Chondrocyte (in vitro differentiated cells): ENCODE measurements around the gene SMG1. TPM values are rescaled to one million over a fixed set of nuclear protein-coding genes. Genes with fewer than 3 reads are reported as not detected.

Source experiments
- DNase-seq: peaks from one replicate; pipeline ENCODE4 v3.0.0; 2021; ENCODE audit warnings: mixed read lengths, low spot score
- H3K27ac Mint-ChIP-seq: one replicate; pipeline ENCODE4 v1.8.0; 2021; ENCODE audit warnings: mild to moderate bottlenecking, moderate library complexity, mixed read lengths; ENCODE audit not compliant: unreplicated experiment
- H3K27me3 Mint-ChIP-seq: 2 replicates; pipeline ENCODE4 v1.8.0; 2021; ENCODE audit warnings: low read depth, mixed read lengths
- H3K36me3 Mint-ChIP-seq: 2 replicates; pipeline ENCODE4 v1.8.0; 2021; ENCODE audit warnings: low read depth, mixed read lengths
- H3K4me1 Mint-ChIP-seq: 2 replicates; pipeline ENCODE4 v1.8.0; 2021; ENCODE audit warnings: low read depth, mild to moderate bottlenecking, mixed read lengths
- H3K4me3 Mint-ChIP-seq: one replicate; pipeline ENCODE4 v1.8.0; 2021; ENCODE audit warnings: mild to moderate bottlenecking, moderate library complexity, mixed read lengths; ENCODE audit not compliant: unreplicated experiment
- H3K9me3 Mint-ChIP-seq: 2 replicates; pipeline ENCODE4 v1.8.0; 2021; ENCODE audit warnings: low read depth, mixed read lengths
- CTCF ChIP-seq: fragments of 200-600 bp; sonication (generic); IDR thresholded peaks from 2 replicates; pipeline ENCODE4 v1.5.0; 2021; ENCODE audit warnings: antibody characterized with exemption, mild to moderate bottlenecking, moderate library complexity
- total RNA-seq: library from RNA; stranded (reverse); gene quantifications from 3 replicates; pipeline ENCODE4 v1.2.1, GENCODE V29; 2021

SMG1 gene
- total RNA-seq, 1 donor from 2014 or later = 61.3 TPM

- peaks cover 54% of the 10 kb centered on the region for H3K4me1 Mint-ChIP-seq
- TF ChIP-seq CTCF = no peak
- no peaks in the 10 kb centered on the region for H3K27me3 Mint-ChIP-seq
- peaks cover 38% of the 10 kb centered on the region for H3K36me3 Mint-ChIP-seq
- H3K27ac Mint-ChIP-seq = peak overlapping the region; percentile 94
- DNase-seq = no peak
- no peaks in the 10 kb centered on the region for H3K9me3 Mint-ChIP-seq
- H3K4me3 Mint-ChIP-seq = peak overlapping the region; percentile 96
Observed at GRCh38 chr16:18789515-18789849, 136.7 kb downstream of the SMG1 start.

- H3K27ac Mint-ChIP-seq = peak overlapping the region; percentile 94
- no peak for TF ChIP-seq CTCF
- no peaks in the 10 kb centered on the region for H3K9me3 Mint-ChIP-seq
- H3K27me3 Mint-ChIP-seq = no peaks in the 10 kb centered on the region
- peaks cover 37% of the 10 kb centered on the region for H3K36me3 Mint-ChIP-seq
- DNase-seq = no peak
- peak overlapping the region; percentile 96 for H3K4me3 Mint-ChIP-seq
- peaks cover 54% of the 10 kb centered on the region for H3K4me1 Mint-ChIP-seq
Observed at GRCh38 chr16:18788828-18789514, 137.2 kb downstream of the SMG1 start.

GRCh38 chr16:18784917-18785623, 141.1 kb downstream of the SMG1 start:
- peaks cover 49% of the 10 kb centered on the region for H3K4me1 Mint-ChIP-seq
- no peak for DNase-seq
- no peak for TF ChIP-seq CTCF
- no peaks in the 10 kb centered on the region for H3K9me3 Mint-ChIP-seq
- no peaks in the 10 kb centered on the region for H3K27me3 Mint-ChIP-seq
- H3K27ac Mint-ChIP-seq = peak overlapping the region; percentile 42
- H3K36me3 Mint-ChIP-seq = peaks cover 39% of the 10 kb centered on the region
- no peak overlapping the region for H3K4me3 Mint-ChIP-seq

- H3K9me3 Mint-ChIP-seq = no peaks in the 10 kb centered on the region
Observed at GRCh38 chr16:18783430-18784341, 142.5 kb downstream of the SMG1 start.

More at GRCh38 chr16:18783430-18784341, 142.5 kb downstream of the SMG1 start:
- no peaks in the 10 kb centered on the region for H3K27me3 Mint-ChIP-seq
- peaks cover 39% of the 10 kb centered on the region for H3K4me1 Mint-ChIP-seq
- DNase-seq = no peak
- H3K27ac Mint-ChIP-seq = no peak overlapping the region
- TF ChIP-seq CTCF = no peak
- no peak overlapping the region for H3K4me3 Mint-ChIP-seq
- peaks cover 36% of the 10 kb centered on the region for H3K36me3 Mint-ChIP-seq
